Renal cortical epithelial cell (primary cell): ENCODE data around the gene CYP26A1. TPM values are rescaled to one million over a fixed set of nuclear protein-coding genes. Genes with fewer than 3 reads are reported as not detected.

Experiments used
- DNase-seq: peaks from one replicate; pipeline ENCODE4 v3.0.0-alpha.2; 2011; ENCODE audit warnings: low read depth
- total RNA-seq: library from RNA; depleted of rRNA; stranded (reverse); fragments of >200 nt; gene quantifications from 2 replicates; pipeline ENCODE4 v1.2.3, GENCODE V29; 2014

CYP26A1 gene, protein sequence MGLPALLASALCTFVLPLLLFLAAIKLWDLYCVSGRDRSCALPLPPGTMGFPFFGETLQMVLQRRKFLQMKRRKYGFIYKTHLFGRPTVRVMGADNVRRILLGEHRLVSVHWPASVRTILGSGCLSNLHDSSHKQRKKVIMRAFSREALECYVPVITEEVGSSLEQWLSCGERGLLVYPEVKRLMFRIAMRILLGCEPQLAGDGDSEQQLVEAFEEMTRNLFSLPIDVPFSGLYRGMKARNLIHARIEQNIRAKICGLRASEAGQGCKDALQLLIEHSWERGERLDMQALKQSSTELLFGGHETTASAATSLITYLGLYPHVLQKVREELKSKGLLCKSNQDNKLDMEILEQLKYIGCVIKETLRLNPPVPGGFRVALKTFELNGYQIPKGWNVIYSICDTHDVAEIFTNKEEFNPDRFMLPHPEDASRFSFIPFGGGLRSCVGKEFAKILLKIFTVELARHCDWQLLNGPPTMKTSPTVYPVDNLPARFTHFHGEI
- 0.15 TPM in 1 of 2 replicates, not detected in the other for total RNA-seq

GRCh38 chr10:93073539-93074146, at the start of gene CYP26A1:
TSS of gene CYP26A1 (plus strand) at chr10:93073893. CDS start at chr10:93073935, 42 bp downstream.
- no peak for DNase-seq

DNA sequence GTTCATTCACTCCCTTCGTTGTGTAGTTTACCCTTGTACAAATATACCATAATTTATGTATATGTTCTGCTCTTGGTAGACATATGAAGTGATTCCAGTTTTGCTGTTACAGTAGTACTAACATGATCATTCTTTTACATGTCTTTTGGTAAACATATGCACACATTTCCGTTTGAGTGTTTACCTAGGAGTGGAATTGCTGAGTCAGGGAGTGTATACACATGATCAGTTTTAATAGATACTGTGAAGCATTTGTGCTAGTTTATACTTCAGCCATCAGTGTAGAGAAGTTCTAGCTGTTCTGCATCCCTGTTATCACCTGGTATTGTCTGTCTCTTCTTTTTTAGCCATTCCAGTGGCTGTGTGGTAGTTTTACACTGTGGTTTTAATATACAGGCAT, 47.6 kb upstream of the CYP26A1 start:
- peak; percentile 7 for DNase-seq

- no peak for DNase-seq
Measured at GRCh38 chr10:93027508-93027907, 46.2 kb upstream of the CYP26A1 start.

GRCh38 chr10:93028883-93029282, 44.8 kb upstream of the CYP26A1 start:
- peak; percentile 53 for DNase-seq

GRCh38 chr10:93030409-93030808, 43.3 kb upstream of the CYP26A1 start:
- peak; percentile 90 for DNase-seq

GRCh38 chr10:93032105-93032808, 41.4 kb upstream of the CYP26A1 start:
- DNase-seq, result no peak

GRCh38 chr10:93032809-93033137, 40.9 kb upstream of the CYP26A1 start:
- no peak for DNase-seq

GRCh38 chr10:93034426-93034825, 39.3 kb upstream of the CYP26A1 start:
- no peak for DNase-seq

GRCh38 chr10:93039110-93039509, 34.6 kb upstream of the CYP26A1 start:
- no peak for DNase-seq

DNA sequence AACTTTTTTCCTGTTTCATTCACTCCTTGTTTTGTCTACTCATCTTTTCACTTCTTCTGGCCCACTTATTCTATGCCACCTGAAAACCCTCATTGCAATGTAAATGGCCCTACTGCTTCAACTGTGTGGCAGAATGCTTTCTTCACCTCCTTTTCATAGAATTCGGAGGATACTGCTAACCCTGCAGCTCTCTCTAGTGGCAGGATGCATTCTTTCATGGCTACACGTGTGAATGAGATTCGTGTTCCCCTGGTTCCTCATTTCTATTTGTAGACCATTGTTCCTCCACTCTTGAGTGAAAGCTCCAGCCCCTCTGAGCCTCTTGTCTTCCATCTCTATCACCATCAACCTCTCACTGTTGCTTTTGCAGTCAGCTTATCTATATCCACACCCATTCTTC, 34.0 kb upstream of the CYP26A1 start:
- peak; percentile 21 for DNase-seq

DNA sequence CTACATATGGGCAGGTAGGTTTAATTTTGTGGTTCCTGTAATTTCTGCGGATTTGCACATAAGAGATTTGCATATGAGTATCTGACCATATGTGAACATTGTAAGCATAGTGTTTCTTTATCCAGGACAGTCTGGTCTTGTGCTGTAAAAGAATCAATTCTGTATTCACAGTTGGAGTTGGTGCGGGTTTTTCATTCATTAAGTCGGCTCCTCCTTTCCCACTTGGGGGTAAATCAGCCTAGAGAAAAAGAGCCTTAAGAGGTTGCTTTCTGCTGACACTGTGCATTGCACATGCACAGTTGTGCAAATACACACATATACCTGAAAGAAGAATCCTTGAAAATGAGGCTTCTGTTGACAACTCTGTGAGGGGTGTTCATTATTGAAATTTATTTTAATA, 19.2 kb upstream of the CYP26A1 start:
- DNase-seq, result no peak

GRCh38 chr10:93058139-93058538, 15.6 kb upstream of the CYP26A1 start:
- no peak for DNase-seq

- DNase-seq, result no peak
Measured at GRCh38 chr10:93059975-93060886, 13.5 kb upstream of the CYP26A1 start, which contains the start of gene CYP26C1. TSS of gene CYP26C1 (plus strand) at chr10:93060798. CDS start at chr10:93061264, 466 bp downstream.

DNA sequence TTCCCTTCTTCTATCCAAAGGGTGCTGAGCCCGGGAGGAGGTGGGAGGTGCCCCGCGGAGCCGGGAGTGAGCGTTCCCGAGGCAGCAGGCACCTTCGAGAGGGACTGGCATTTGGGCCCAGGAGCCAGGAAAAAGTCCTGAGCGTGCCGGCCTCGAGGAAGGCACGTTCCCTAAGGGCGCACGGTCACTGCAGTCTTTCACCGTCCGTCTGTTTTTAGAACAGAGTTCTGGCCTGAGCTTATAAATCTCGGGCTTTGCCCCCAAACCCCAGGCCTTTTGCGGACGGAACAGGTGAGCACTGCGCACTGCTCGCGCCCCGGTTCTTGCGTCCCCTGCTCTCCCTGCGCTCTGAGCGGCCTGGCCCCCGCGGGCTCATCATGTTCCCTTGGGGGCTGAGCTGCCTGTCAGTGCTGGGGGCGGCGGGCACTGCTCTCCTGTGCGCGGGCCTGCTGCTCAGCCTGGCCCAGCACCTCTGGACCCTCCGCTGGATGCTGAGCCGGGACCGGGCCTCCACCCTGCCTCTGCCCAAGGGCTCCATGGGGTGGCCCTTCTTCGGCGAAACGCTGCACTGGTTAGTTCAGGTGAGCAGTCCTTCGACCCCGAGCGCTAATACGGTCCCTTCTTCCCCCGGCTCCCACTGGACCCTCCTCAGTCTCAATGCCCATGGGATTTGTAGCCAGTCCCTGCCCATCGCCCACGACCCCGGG, 12.7 kb upstream of the CYP26A1 start:
- no peak for DNase-seq

GRCh38 chr10:93061594-93062513, 11.8 kb upstream of the CYP26A1 start:
- DNase-seq, result no peak

GRCh38 chr10:93062514-93063143, 11.1 kb upstream of the CYP26A1 start:
- DNase-seq, result no peak

- DNase-seq, result no peak
Measured at GRCh38 chr10:93063144-93063976, 10.3 kb upstream of the CYP26A1 start.

- no peak for DNase-seq
Measured at GRCh38 chr10:93063977-93064660, 9.6 kb upstream of the CYP26A1 start.
